ENCODE results near the gene EML6.

EML6 gene

GRCh38 chr2:54760310-54760709 lies 36.8 kb downstream of the EML6 start:
- DNase-seq = no peak

- no peak for DNase-seq
These were observed 40.3 kb downstream of the EML6 start for GRCh38 chr2:54763636-54764291.

- no peak for DNase-seq
These were observed 44.5 kb downstream of the EML6 start for GRCh38 chr2:54767921-54768320.

GRCh38 chr2:54768772-54769428 lies 45.4 kb downstream of the EML6 start:
- no peak for DNase-seq

GRCh38 chr2:54770211-54770610 lies 46.7 kb downstream of the EML6 start:
- no peak for DNase-seq

GRCh38 chr2:54770676-54771075 lies 47.2 kb downstream of the EML6 start:
- DNase-seq = no peak

- DNase-seq = no peak
These were observed 47.9 kb downstream of the EML6 start for GRCh38 chr2:54771166-54771885.

- no peak for DNase-seq
These were observed 48.6 kb downstream of the EML6 start for GRCh38 chr2:54772110-54772509.

- DNase-seq = no peak
These were observed 49.1 kb downstream of the EML6 start for GRCh38 chr2:54772531-54772930.

GRCh38 chr2:54773233-54773632 lies 49.8 kb downstream of the EML6 start:
- no peak for DNase-seq

- DNase-seq = no peak
These were observed 50.4 kb downstream of the EML6 start for GRCh38 chr2:54773838-54774237.

- DNase-seq = no peak
These were observed 52.2 kb downstream of the EML6 start for GRCh38 chr2:54775710-54776109.

GRCh38 chr2:54776494-54776893 lies 53.0 kb downstream of the EML6 start:
- DNase-seq = no peak

- DNase-seq = no peak
These were observed 59.9 kb downstream of the EML6 start for GRCh38 chr2:54783349-54783748.

- no peak for DNase-seq
These were observed 63.8 kb downstream of the EML6 start for GRCh38 chr2:54787270-54787669.

- no peak for DNase-seq
These were observed 64.4 kb downstream of the EML6 start for GRCh38 chr2:54787755-54788366.

GRCh38 chr2:54789878-54790277 lies 66.4 kb downstream of the EML6 start:
- no peak for DNase-seq

GRCh38 chr2:54791831-54792230 lies 68.4 kb downstream of the EML6 start:
- no peak for DNase-seq

GRCh38 chr2:54797307-54797706 lies 73.8 kb downstream of the EML6 start:
- DNase-seq = no peak

- DNase-seq = no peak
These were observed 77.9 kb downstream of the EML6 start for GRCh38 chr2:54801352-54801751.

- DNase-seq = no peak
These were observed 80.6 kb downstream of the EML6 start for GRCh38 chr2:54803783-54804751.

GRCh38 chr2:54805255-54805654 lies 81.8 kb downstream of the EML6 start:
- no peak for DNase-seq

GRCh38 chr2:54806975-54807374 lies 83.5 kb downstream of the EML6 start:
- DNase-seq = no peak

Measured in activated CD8-positive, alpha-beta memory T cell treated with anti-CD3 and anti-CD28 coated beads for 24 hours (primary cell).